OCI-LY3 (cell line): ENCODE measurements around the gene PHF21B.

ENCODE experiments used
- H2AFZ ChIP-seq: fragments of 200-600, 300-600 bp; shearing (Covaris generic); 2 replicates; pipeline ENCODE4 v1.6.0; 2014; ENCODE audit warnings: antibody characterized with exemption, low read depth, low read length
- H3K27ac ChIP-seq: fragments of 200-600, 300-600 bp; sonication (generic); 2 replicates; pipeline ENCODE4 v1.5.1; 2014; ENCODE audit warnings: mild to moderate bottlenecking, low read length, moderate library complexity, mixed read lengths
- H3K27me3 ChIP-seq: fragments of 200-600, 300-600 bp; sonication (generic); 2 replicates; pipeline ENCODE4 v1.6.1; 2014; ENCODE audit warnings: low read depth, low read length, mixed read lengths
- H3K36me3 ChIP-seq: fragments of 200-600, 300-600 bp; sonication (generic); replicated peaks from 2 replicates; pipeline ENCODE3; 2014; ENCODE audit warnings: low read depth, low read length, mixed read lengths
- H3K4me1 ChIP-seq: fragments of 300-600, 200-600 bp; sonication (generic); 2 replicates; pipeline ENCODE4 v1.6.1; 2014; ENCODE audit warnings: low read length, mixed read lengths
- H3K4me2 ChIP-seq: fragments of 200-600, 300-600 bp; sonication (generic); 2 replicates; pipeline ENCODE4 v1.6.1; 2014; ENCODE audit warnings: low read length, mixed read lengths
- H3K4me3 ChIP-seq: fragments of 300-600, 200-600 bp; sonication (generic); 2 replicates; pipeline ENCODE4 v1.5.1; 2014; ENCODE audit warnings: antibody characterized with exemption, mild to moderate bottlenecking, low read length, moderate library complexity
- H3K79me2 ChIP-seq: fragments of 300-600, 200-600 bp; shearing (Covaris generic); 2 replicates; pipeline ENCODE4 v1.6.1; 2014; ENCODE audit warnings: mild to moderate bottlenecking, low read length, mixed read lengths
- H3K9ac ChIP-seq: fragments of 300-600, 200-600 bp; shearing (Covaris generic); 2 replicates; pipeline ENCODE4 v1.6.0; 2014; ENCODE audit warnings: mild to moderate bottlenecking, low read length, moderate library complexity
- H3K9me3 ChIP-seq: fragments of 200-600, 300-600 bp; shearing (Covaris generic); 2 replicates; pipeline ENCODE4 v1.6.1; 2014; ENCODE audit warnings: low read length, mixed read lengths; ENCODE audit not compliant: insufficient read depth
- H4K20me1 ChIP-seq: fragments of 200-600, 300-600 bp; sonication (generic); 2 replicates; pipeline ENCODE4 v1.6.1; 2016; ENCODE audit warnings: low read length, mixed read lengths; ENCODE audit not compliant: insufficient read depth
- CTCF ChIP-seq: fragments of 200-600, 300-600 bp; sonication (generic); IDR thresholded peaks from 2 replicates; pipeline ENCODE4 v1.5.1; 2014; ENCODE audit warnings: antibody characterized with exemption, low read length, low read depth
- EZH2phosphoT487 ChIP-seq: fragments of 200-600 bp; shearing (Covaris generic); IDR thresholded peaks from 2 replicates; pipeline ENCODE4 v1.6.1; 2018; ENCODE audit warnings: antibody characterized with exemption, mixed run types, low read depth

Gene PHF21B

DNA sequence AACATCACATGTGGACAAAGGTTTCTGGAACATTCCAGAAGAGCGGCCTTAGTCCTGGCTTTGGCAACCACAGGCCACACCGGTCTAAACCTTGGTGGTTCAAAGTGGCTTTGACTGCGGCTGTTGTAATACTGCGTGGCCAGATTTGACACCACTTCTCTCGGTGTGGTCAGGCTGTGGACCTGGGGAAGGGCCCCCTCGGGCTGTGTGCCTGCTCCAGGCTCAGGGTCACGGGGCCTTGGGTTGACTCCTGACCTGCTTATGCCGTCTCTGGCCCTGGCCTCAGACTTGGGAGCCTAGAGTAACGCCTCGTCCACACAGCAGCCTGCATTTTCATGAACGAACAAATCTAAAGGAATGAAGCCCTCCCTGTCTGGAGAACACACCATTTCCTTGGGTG, 118.0 kb downstream of the PHF21B start:
- Histone ChIP-seq H3K27me3 (no peaks in the 10 kb centered on the region), H3K9me3 (no peaks in the 10 kb centered on the region), H3K4me2 (no peak overlapping the region), H2AFZ (no peak overlapping the region), H3K27ac (no peak overlapping the region), H3K4me3 (no peak overlapping the region), H3K79me2 (no peaks in the 10 kb centered on the region), H3K36me3 (no peaks in the 10 kb centered on the region), H3K4me1 (no peaks in the 10 kb centered on the region), H3K9ac (no peak overlapping the region), H4K20me1 (no peaks in the 10 kb centered on the region)
- TF ChIP-seq EZH2phosphoT487 (no peak), CTCF (no peak)

- H2AFZ ChIP-seq: no peak overlapping the region
- no peaks in the 10 kb centered on the region for H3K36me3 ChIP-seq
These were observed 118.5 kb downstream of the PHF21B start for GRCh38 chr22:44891293-44891747.

DNA sequence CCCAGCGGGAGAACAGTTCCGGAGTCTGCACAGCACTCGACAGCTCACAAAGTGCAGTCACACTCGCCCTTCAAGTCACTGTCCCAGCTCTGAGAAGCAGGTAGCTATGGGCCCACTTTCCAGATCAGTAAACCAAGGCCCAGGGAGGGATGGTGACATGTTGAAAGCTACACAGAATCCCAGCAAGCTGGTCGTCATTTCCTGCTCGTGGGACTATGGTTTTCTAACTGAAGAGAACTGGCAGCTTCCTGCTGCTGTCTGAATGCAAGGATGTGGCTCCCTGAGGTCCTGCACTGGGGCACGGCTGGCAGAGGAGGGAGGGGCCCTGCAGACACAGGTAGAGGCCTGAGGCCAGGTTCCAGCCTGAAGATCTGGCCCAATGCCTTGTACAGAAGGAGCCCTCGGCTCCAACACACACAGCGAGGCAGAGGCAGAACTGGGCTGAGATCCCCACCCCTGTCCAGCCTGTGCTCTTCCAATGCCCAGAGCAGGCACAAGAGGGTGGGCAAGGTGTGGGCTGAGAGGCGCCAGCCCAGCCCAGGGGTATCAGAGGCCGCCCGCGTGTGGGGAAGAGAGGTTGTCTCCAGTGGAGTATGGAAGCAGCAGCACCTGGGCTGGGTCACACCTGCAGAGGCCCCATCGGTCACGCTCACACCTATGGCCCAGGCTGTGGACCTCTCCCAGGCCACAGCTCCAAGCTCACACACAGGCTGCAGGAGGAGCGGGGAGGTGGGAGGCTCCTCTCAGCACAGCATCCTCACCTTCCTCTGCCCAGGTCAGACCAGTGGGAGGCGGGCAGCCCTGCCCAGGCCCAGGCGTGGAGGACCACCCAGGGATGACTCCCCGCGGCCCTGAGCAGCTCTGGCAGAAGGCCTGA, 119.2 kb downstream of the PHF21B start:
- H3K4me2 ChIP-seq: no peak overlapping the region
- peaks cover 2% of the 10 kb centered on the region for H3K36me3 ChIP-seq
- H3K27me3 ChIP-seq: no peaks in the 10 kb centered on the region
- no peaks in the 10 kb centered on the region for H3K79me2 ChIP-seq
- no peaks in the 10 kb centered on the region for H3K4me1 ChIP-seq
- H3K27ac ChIP-seq: no peak overlapping the region
- no peaks in the 10 kb centered on the region for H4K20me1 ChIP-seq
- no peak overlapping the region for H3K9ac ChIP-seq
- H3K4me3 ChIP-seq: no peak overlapping the region
- no peak overlapping the region for H2AFZ ChIP-seq
- H3K9me3 ChIP-seq: no peaks in the 10 kb centered on the region
- TF ChIP-seq CTCF (no peak), EZH2phosphoT487 (no peak)

More at GRCh38 chr22:44891293-44891747, 118.5 kb downstream of the PHF21B start:
- no peaks in the 10 kb centered on the region for H3K27me3 ChIP-seq
- H3K27ac ChIP-seq: no peak overlapping the region
- H3K9me3 ChIP-seq: no peaks in the 10 kb centered on the region
- H3K4me2 ChIP-seq: no peak overlapping the region
- H3K4me3 ChIP-seq: no peak overlapping the region
- H3K79me2 ChIP-seq: no peaks in the 10 kb centered on the region
- H3K4me1 ChIP-seq: no peaks in the 10 kb centered on the region
- TF ChIP-seq EZH2phosphoT487 (no peak), CTCF (no peak)
- no peak overlapping the region for H3K9ac ChIP-seq
- no peaks in the 10 kb centered on the region for H4K20me1 ChIP-seq

- no peak overlapping the region for H3K27ac ChIP-seq
- H2AFZ ChIP-seq: no peak overlapping the region
- TF ChIP-seq EZH2phosphoT487: no peak
- TF ChIP-seq CTCF: no peak
- no peaks in the 10 kb centered on the region for H3K4me1 ChIP-seq
- H3K27me3 ChIP-seq: no peaks in the 10 kb centered on the region
- no peak overlapping the region for H3K4me3 ChIP-seq
- no peaks in the 10 kb centered on the region for H3K79me2 ChIP-seq
- no peaks in the 10 kb centered on the region for H3K9me3 ChIP-seq
- no peak overlapping the region for H3K4me2 ChIP-seq
- peaks cover 6% of the 10 kb centered on the region for H3K36me3 ChIP-seq
- H4K20me1 ChIP-seq: no peaks in the 10 kb centered on the region
- no peak overlapping the region for H3K9ac ChIP-seq
These were observed 120.4 kb downstream of the PHF21B start for GRCh38 chr22:44889255-44889878.
